Measurements from ENCODE around the gene ARPC1B. TPM values are rescaled to one million over a fixed set of nuclear protein-coding genes. Genes with fewer than 3 reads are reported as not detected.

The ARPC1B gene
- total RNA-seq, 4 donors from 2014 or later: 24.7 to 38.7 (median 30.8) TPM

- peak overlapping the region; percentile 74 to 77 (median 75) for H3K27ac ChIP-seq
- H3K4me1 ChIP-seq: peaks cover 8 to 25% of the 10 kb centered on the region in 2 donors
- DNase-seq (peak in 1 of 2 donors; percentile 40), ATAC-seq (peak in 1 of 2 donors; percentile 29)
- no peaks in the 10 kb centered on the region for H3K36me3 ChIP-seq
- intact Hi-C loops (cut with DNase I; ENCODE audit: low total_unique reads): no loop called here
- no peaks in the 10 kb centered on the region for H3K9me3 ChIP-seq
- in situ Hi-C loops (cut with MboI; ENCODE audit: low sequenced_read_pairs in 4 of 4): no loop called here
- H3K27me3 ChIP-seq: no peaks in the 10 kb centered on the region
- no peak for TF ChIP-seq POLR2A (IDR thresholded peaks at IDR 0.05)
- TF ChIP-seq CTCF (IDR thresholded peaks at IDR 0.05 in 4 of 5, conservative IDR thresholded peaks at IDR 0.05 in 1 of 5): no peak
- H3K4me3 ChIP-seq: peak overlapping the region in 3 of 4 donors; percentile 16 to 34 (median 21)
Measured at GRCh38 chr7:99380032-99380822, 5.7 kb downstream of the ARPC1B start.

GRCh38 chr7:99380823-99381663, 6.5 kb downstream of the ARPC1B start:
- peaks cover 8 to 21% of the 10 kb centered on the region in 2 donors for H3K4me1 ChIP-seq
- TF ChIP-seq POLR2A (IDR thresholded peaks at IDR 0.05) (no peak), CTCF (IDR thresholded peaks at IDR 0.05 in 4 of 5, conservative IDR thresholded peaks at IDR 0.05 in 1 of 5) (no peak)

GRCh38 chr7:99381664-99382075, 7.1 kb downstream of the ARPC1B start:
- intact Hi-C loops (cut with DNase I; ENCODE audit: low total_unique reads): no loop called here

More at GRCh38 chr7:99380823-99381663, 6.5 kb downstream of the ARPC1B start:
- no peaks in the 10 kb centered on the region for H3K27me3 ChIP-seq
- no peak overlapping the region for H3K4me3 ChIP-seq
- ATAC-seq (no peak), DNase-seq (no peak)
- H3K9me3 ChIP-seq: no peaks in the 10 kb centered on the region
- H3K36me3 ChIP-seq: no peaks in the 10 kb centered on the region
- H3K27ac ChIP-seq: peak overlapping the region in 3 of 4 donors; percentile 74 to 77 (median 76)
- intact Hi-C loops (cut with DNase I; ENCODE audit: low total_unique reads) (no loop called here), in situ Hi-C loops (cut with MboI; ENCODE audit: low sequenced_read_pairs in 4 of 4) (no loop called here)

GRCh38 chr7:99383203-99383602, 8.7 kb downstream of the ARPC1B start:
- intact Hi-C loops (cut with DNase I; ENCODE audit: low total_unique reads): no loop called here
- no peaks in the 10 kb centered on the region for H3K9me3 ChIP-seq
- ATAC-seq (no peak), DNase-seq (no peak)
- H3K36me3 ChIP-seq: peaks cover 0 to 2% of the 10 kb centered on the region in 2 donors
- no peak overlapping the region for H3K4me3 ChIP-seq
- TF ChIP-seq CTCF (IDR thresholded peaks at IDR 0.05 in 4 of 5, conservative IDR thresholded peaks at IDR 0.05 in 1 of 5): no peak
- TF ChIP-seq POLR2A (IDR thresholded peaks at IDR 0.05): no peak
- H3K27me3 ChIP-seq: no peaks in the 10 kb centered on the region
- peaks cover 8 to 21% of the 10 kb centered on the region in 2 donors for H3K4me1 ChIP-seq
- H3K27ac ChIP-seq: no peak overlapping the region
- in situ Hi-C loops (cut with MboI; ENCODE audit: low sequenced_read_pairs in 4 of 4): no loop called here

More at GRCh38 chr7:99381664-99382075, 7.1 kb downstream of the ARPC1B start:
- H3K36me3 ChIP-seq: no peaks in the 10 kb centered on the region
- no peaks in the 10 kb centered on the region for H3K9me3 ChIP-seq
- H3K27ac ChIP-seq: no peak overlapping the region
- peaks cover 8 to 21% of the 10 kb centered on the region in 2 donors for H3K4me1 ChIP-seq
- H3K4me3 ChIP-seq: no peak overlapping the region
- in situ Hi-C loops (cut with MboI; ENCODE audit: low sequenced_read_pairs in 4 of 4): no loop called here
- no peaks in the 10 kb centered on the region for H3K27me3 ChIP-seq
- TF ChIP-seq POLR2A (IDR thresholded peaks at IDR 0.05) (no peak), CTCF (IDR thresholded peaks at IDR 0.05 in 4 of 5, conservative IDR thresholded peaks at IDR 0.05 in 1 of 5) (no peak)
- DNase-seq (no peak), ATAC-seq (no peak)
